ENCODE results near the gene SERPINE1.

- no peak for TF ChIP-seq CTCF (IDR thresholded peaks at IDR 0.05)
- TF ChIP-seq POLR2A (IDR thresholded peaks at IDR 0.05), result no peak
Observed at GRCh38 chr7:101185258-101185839, 58.4 kb downstream of the SERPINE1 start.

All from prostate gland (tissue), 2 donors.